SK-N-SH treated with all-trans-retinoic acid at 6 μM for 48 hours (cell line): ENCODE measurements around the gene SRP72.

Experiments used
- RARB ChIP-seq: fragments of 250-450 bp; sonication (Bioruptor Pico); IDR thresholded peaks from 2 replicates; pipeline ENCODE4 v1.8.0; 2021; ENCODE audit warnings: mild to moderate bottlenecking, moderate library complexity
- TCF4 ChIP-seq: fragments of 250-450 bp; sonication (Bioruptor Pico); IDR thresholded peaks from 2 replicates; pipeline ENCODE4 v1.8.0; 2021; ENCODE audit warnings: mild to moderate bottlenecking, moderate library complexity, borderline replicate concordance
- TOX ChIP-seq: fragments of 250-450 bp; sonication (Bioruptor Pico); IDR thresholded peaks from 2 replicates; pipeline ENCODE4 v1.8.0; 2021; ENCODE audit warnings: mild to moderate bottlenecking, moderate library complexity, borderline replicate concordance
- ZFP30 ChIP-seq: fragments of 450-650 bp; formaldehyde crosslinking; IDR thresholded peaks from 2 replicates; pipeline ENCODE4 v1.5.0; 2022; ENCODE audit warnings: mild to moderate bottlenecking, moderate library complexity
- ZNF565 ChIP-seq: fragments of 450-650 bp; formaldehyde crosslinking; conservative IDR thresholded peaks from 2 replicates; pipeline ENCODE4 v1.5.0; 2020; ENCODE audit warnings: low read depth, mild to moderate bottlenecking, moderate library complexity
- TF ChIP-seq, protein P1 (sequence below): fragments of 250-450 bp; sonication (Bioruptor Pico); IDR thresholded peaks from 2 replicates; pipeline ENCODE4 v1.5.1; 2020; ENCODE audit warnings: low read depth, mild to moderate bottlenecking, moderate library complexity
- TF ChIP-seq, protein P2 (sequence below): fragments of 250-450 bp; sonication (Bioruptor Pico); IDR thresholded peaks from 2 replicates; pipeline ENCODE4 v1.8.0; 2020; ENCODE audit warnings: mild to moderate bottlenecking, moderate library complexity, borderline replicate concordance

DNA sequence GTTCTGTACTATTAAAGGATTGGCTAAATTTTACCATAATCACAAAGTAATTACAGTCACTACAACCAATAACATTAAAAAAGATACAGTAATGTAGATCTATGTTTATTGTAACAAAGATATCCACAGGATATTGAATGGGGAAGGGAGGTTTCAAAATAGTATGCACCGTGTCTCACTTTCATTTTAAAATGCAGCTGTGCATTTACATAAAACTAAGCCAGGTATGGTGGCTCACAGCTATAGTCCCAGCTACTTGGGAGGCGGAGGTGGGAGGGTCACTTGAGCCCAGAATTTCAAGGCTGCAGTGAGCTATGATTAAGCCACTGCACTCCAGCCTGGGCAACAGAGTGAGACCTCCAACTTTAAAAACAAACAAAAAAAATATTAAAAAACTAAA lies 8.5 kb downstream of the SRP72 start:
- no peak for TF ChIP-seq ZFP30 (CRISPR knock-in tag)
- TF ChIP-seq, protein P1, sequence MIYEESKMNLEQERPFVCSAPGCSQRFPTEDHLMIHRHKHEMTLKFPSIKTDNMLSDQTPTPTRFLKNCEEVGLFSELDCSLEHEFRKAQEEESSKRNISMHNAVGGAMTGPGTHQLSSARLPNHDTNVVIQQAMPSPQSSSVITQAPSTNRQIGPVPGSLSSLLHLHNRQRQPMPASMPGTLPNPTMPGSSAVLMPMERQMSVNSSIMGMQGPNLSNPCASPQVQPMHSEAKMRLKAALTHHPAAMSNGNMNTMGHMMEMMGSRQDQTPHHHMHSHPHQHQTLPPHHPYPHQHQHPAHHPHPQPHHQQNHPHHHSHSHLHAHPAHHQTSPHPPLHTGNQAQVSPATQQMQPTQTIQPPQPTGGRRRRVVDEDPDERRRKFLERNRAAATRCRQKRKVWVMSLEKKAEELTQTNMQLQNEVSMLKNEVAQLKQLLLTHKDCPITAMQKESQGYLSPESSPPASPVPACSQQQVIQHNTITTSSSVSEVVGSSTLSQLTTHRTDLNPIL (CRISPR knock-in tag) = no peak
- TF ChIP-seq, protein P2, sequence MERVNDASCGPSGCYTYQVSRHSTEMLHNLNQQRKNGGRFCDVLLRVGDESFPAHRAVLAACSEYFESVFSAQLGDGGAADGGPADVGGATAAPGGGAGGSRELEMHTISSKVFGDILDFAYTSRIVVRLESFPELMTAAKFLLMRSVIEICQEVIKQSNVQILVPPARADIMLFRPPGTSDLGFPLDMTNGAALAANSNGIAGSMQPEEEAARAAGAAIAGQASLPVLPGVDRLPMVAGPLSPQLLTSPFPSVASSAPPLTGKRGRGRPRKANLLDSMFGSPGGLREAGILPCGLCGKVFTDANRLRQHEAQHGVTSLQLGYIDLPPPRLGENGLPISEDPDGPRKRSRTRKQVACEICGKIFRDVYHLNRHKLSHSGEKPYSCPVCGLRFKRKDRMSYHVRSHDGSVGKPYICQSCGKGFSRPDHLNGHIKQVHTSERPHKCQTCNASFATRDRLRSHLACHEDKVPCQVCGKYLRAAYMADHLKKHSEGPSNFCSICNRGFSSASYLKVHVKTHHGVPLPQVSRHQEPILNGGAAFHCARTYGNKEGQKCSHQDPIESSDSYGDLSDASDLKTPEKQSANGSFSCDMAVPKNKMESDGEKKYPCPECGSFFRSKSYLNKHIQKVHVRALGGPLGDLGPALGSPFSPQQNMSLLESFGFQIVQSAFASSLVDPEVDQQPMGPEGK (CRISPR knock-in tag) = no peak
- no peak for TF ChIP-seq ZNF565 (CRISPR knock-in tag)
- TF ChIP-seq TOX (CRISPR knock-in tag) = no peak
- no peak for TF ChIP-seq TCF4 (CRISPR knock-in tag)
- TF ChIP-seq RARB (CRISPR knock-in tag) = no peak
